ENCODE measurements around the gene TFEC.

Gene TFEC

DNA sequence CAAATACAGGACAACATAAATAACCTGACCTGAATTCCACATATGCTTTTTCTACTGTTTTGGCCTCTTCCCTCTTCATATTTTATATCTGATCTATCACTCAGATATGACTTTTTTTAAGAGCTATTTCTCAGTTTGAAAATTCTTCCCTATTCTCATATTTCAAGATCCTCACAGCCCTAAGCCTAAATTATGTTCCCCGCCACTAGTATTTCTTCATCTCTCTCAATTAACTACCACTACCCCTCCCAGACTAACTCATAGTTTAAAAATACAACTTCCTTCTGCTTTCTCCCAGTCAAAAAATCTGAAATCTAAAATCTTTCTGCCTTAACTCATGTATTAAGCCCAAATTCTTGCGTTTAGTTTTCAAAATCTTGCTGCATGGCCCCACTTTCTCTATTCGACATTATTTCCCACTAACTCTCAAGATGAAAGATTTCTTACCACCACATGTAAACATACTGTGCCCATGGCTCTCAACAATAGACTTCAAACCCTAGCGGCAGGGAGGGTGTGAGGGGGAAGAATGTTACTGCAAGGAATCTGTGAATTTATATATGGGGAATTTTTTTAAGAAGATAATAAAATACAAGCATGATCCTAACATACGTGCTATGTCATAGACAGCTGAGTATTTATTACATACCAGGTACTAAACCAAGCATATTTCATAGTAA lies 64.6 kb downstream of the TFEC start:
- H3K27me3 ChIP-seq (ENCODE audit: insufficient read depth, low read depth), result no peaks in the 10 kb centered on the region
- no peak overlapping the region for H2AFZ ChIP-seq (ENCODE audit: low read depth)
- H3K9ac ChIP-seq, result no peak overlapping the region
- no peaks in the 10 kb centered on the region for H4K20me1 ChIP-seq (ENCODE audit: insufficient read depth)
- no peak overlapping the region for H3K4me2 ChIP-seq
- H3K4me1 ChIP-seq (ENCODE audit: low read depth, poor library complexity, severe bottlenecking), result no peaks in the 10 kb centered on the region
- TF ChIP-seq, protein P1, sequence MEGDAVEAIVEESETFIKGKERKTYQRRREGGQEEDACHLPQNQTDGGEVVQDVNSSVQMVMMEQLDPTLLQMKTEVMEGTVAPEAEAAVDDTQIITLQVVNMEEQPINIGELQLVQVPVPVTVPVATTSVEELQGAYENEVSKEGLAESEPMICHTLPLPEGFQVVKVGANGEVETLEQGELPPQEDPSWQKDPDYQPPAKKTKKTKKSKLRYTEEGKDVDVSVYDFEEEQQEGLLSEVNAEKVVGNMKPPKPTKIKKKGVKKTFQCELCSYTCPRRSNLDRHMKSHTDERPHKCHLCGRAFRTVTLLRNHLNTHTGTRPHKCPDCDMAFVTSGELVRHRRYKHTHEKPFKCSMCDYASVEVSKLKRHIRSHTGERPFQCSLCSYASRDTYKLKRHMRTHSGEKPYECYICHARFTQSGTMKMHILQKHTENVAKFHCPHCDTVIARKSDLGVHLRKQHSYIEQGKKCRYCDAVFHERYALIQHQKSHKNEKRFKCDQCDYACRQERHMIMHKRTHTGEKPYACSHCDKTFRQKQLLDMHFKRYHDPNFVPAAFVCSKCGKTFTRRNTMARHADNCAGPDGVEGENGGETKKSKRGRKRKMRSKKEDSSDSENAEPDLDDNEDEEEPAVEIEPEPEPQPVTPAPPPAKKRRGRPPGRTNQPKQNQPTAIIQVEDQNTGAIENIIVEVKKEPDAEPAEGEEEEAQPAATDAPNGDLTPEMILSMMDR (conservative IDR thresholded peaks at IDR 0.05; ENCODE audit: low read depth, low read length), result no peak
- no peaks in the 10 kb centered on the region for H3K36me3 ChIP-seq (ENCODE audit: insufficient read depth)
- no peak overlapping the region for H3K27ac ChIP-seq
- no peak overlapping the region for H3K4me3 ChIP-seq (IDR thresholded peaks at IDR 0.05; ENCODE audit: insufficient read depth, low read depth, low read length)
- H3K79me2 ChIP-seq (ENCODE audit: insufficient read depth, low read depth), result no peaks in the 10 kb centered on the region

DNA sequence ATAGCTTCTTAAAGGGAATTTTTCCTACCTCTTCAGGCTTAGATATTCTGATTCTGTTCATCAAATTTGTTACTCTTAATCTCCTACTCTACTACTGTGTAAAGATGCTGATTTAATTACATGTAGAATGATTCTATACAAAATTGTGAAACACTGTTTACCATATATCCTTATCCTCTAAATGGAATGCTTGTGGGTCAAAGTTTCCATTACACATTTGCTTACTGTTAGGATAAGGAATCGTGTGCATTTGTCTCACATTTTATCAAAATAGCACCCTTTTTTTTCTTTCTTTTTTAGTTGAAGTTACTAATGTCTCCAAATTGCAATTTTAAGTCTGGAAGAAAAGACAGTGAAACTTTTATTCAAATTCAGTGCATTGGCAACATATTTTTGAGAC lies 65.3 kb downstream of the TFEC start:
- no peak overlapping the region for H3K27ac ChIP-seq
- H3K79me2 ChIP-seq (ENCODE audit: insufficient read depth, low read depth), result no peaks in the 10 kb centered on the region
- no peaks in the 10 kb centered on the region for H4K20me1 ChIP-seq (ENCODE audit: insufficient read depth)
- no peaks in the 10 kb centered on the region for H3K27me3 ChIP-seq (ENCODE audit: insufficient read depth, low read depth)
- no peaks in the 10 kb centered on the region for H3K36me3 ChIP-seq (ENCODE audit: insufficient read depth)
- H3K9ac ChIP-seq, result no peak overlapping the region
- TF ChIP-seq, protein P1 (conservative IDR thresholded peaks at IDR 0.05; ENCODE audit: low read depth, low read length), result no peak
- H3K4me1 ChIP-seq (ENCODE audit: low read depth, poor library complexity, severe bottlenecking), result no peaks in the 10 kb centered on the region
- no peak overlapping the region for H3K4me2 ChIP-seq
- no peak overlapping the region for H3K4me3 ChIP-seq (IDR thresholded peaks at IDR 0.05; ENCODE audit: insufficient read depth, low read depth, low read length)
- no peak overlapping the region for H2AFZ ChIP-seq (ENCODE audit: low read depth)

DNA sequence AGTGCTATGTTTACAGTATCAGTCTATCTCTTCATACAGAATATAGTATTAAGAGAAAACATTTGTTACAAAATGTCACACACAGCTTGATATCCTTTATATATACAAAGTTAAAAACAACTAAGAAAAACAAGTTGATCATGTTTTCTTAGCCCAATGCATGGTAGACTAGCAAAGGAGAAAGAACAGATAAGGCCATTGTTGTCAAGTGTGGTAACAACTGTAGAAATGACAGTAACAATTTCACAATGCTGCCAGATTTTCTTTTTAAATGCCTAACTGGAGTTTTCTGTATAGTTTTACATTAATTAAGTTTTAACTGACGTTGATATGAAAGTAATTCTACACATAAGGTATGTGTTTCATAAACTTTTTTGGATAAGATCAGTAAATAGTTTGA lies 65.8 kb downstream of the TFEC start:
- H3K4me1 ChIP-seq (ENCODE audit: low read depth, poor library complexity, severe bottlenecking), result no peaks in the 10 kb centered on the region
- no peak overlapping the region for H2AFZ ChIP-seq (ENCODE audit: low read depth)
- no peak overlapping the region for H3K27ac ChIP-seq
- H3K79me2 ChIP-seq (ENCODE audit: insufficient read depth, low read depth), result no peaks in the 10 kb centered on the region
- H3K4me3 ChIP-seq (IDR thresholded peaks at IDR 0.05; ENCODE audit: insufficient read depth, low read depth, low read length), result no peak overlapping the region
- no peaks in the 10 kb centered on the region for H3K27me3 ChIP-seq (ENCODE audit: insufficient read depth, low read depth)
- no peak overlapping the region for H3K9ac ChIP-seq
- H4K20me1 ChIP-seq (ENCODE audit: insufficient read depth), result no peaks in the 10 kb centered on the region
- H3K36me3 ChIP-seq (ENCODE audit: insufficient read depth), result no peaks in the 10 kb centered on the region
- TF ChIP-seq, protein P1 (conservative IDR thresholded peaks at IDR 0.05; ENCODE audit: low read depth, low read length), result no peak
- no peak overlapping the region for H3K4me2 ChIP-seq

DNA sequence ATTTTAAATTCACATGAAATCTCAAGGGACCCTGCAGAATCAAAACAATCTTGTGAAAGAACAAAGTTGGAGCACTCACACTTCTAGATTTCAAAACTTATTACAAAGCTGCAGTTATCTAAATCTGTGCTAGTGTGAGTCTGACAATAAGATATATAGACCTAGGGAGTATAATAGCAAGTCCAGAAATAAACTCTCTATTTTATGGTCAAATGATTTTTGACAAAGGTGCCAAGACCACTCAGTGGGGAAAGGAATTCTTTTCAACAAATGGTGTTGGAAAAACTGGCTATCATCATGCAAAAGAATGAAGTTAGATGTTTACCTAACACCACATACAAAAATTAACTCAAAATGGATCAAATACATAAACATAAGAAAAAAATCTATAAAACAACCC lies 68.2 kb downstream of the TFEC start:
- Histone ChIP-seq H3K36me3 (ENCODE audit: insufficient read depth) (no peaks in the 10 kb centered on the region), H3K79me2 (ENCODE audit: insufficient read depth, low read depth) (no peaks in the 10 kb centered on the region), H2AFZ (ENCODE audit: low read depth) (no peak overlapping the region), H3K4me2 (no peak overlapping the region), H3K27me3 (ENCODE audit: insufficient read depth, low read depth) (no peaks in the 10 kb centered on the region), H3K4me1 (ENCODE audit: low read depth, poor library complexity, severe bottlenecking) (no peaks in the 10 kb centered on the region), H4K20me1 (ENCODE audit: insufficient read depth) (no peaks in the 10 kb centered on the region), H3K9ac (no peak overlapping the region), H3K4me3 (IDR thresholded peaks at IDR 0.05; ENCODE audit: insufficient read depth, low read depth, low read length) (no peak overlapping the region), H3K27ac (no peak overlapping the region)
- TF ChIP-seq, protein P1 (conservative IDR thresholded peaks at IDR 0.05; ENCODE audit: low read depth, low read length), result no peak
